GM18511 (cell line): Measurements from ENCODE around the gene TPP1.

Experiments used
- ATAC-seq: cut with Tn5 transposase; IDR thresholded peaks from one replicate; pipeline ENCODE4 v1.9.1; 2021; ENCODE audit warnings: mild to moderate bottlenecking, moderate library complexity; ENCODE audit not compliant: unreplicated experiment

Gene TPP1

GRCh38 chr11:6596239-6596877 lies 22.9 kb downstream of the TPP1 start:
- ATAC-seq = no peak

GRCh38 chr11:6594142-6594768 lies 25.0 kb downstream of the TPP1 start:
- ATAC-seq = no peak

- no peak for ATAC-seq
Measured at GRCh38 chr11:6588018-6588417, 31.2 kb downstream of the TPP1 start.

- ATAC-seq = no peak
Measured at GRCh38 chr11:6587360-6587953, 31.8 kb downstream of the TPP1 start.

GRCh38 chr11:6586434-6587359 lies 32.5 kb downstream of the TPP1 start:
- no peak for ATAC-seq

- ATAC-seq = no peak
Measured at GRCh38 chr11:6584528-6584927, 34.7 kb downstream of the TPP1 start.

- no peak for ATAC-seq
Measured at GRCh38 chr11:6583584-6583983, 35.6 kb downstream of the TPP1 start.

- ATAC-seq = no peak
Measured at GRCh38 chr11:6579681-6580080, 39.5 kb downstream of the TPP1 start.

GRCh38 chr11:6578134-6578533 lies 41.1 kb downstream of the TPP1 start:
- no peak for ATAC-seq

GRCh38 chr11:6576471-6577373 lies 42.5 kb downstream of the TPP1 start:
- no peak for ATAC-seq

GRCh38 chr11:6574816-6575715 lies 44.2 kb downstream of the TPP1 start:
- no peak for ATAC-seq

GRCh38 chr11:6572215-6572614 lies 47.0 kb downstream of the TPP1 start:
- ATAC-seq = no peak

- ATAC-seq = no peak
Measured at GRCh38 chr11:6571434-6572008, 47.7 kb downstream of the TPP1 start.

- ATAC-seq = no peak
Measured at GRCh38 chr11:6570691-6571427, 48.4 kb downstream of the TPP1 start.

- no peak for ATAC-seq
Measured at GRCh38 chr11:6569706-6570105, 49.5 kb downstream of the TPP1 start.

GRCh38 chr11:6568191-6568918 lies 50.9 kb downstream of the TPP1 start:
- no peak for ATAC-seq

- no peak for ATAC-seq
Measured at GRCh38 chr11:6567371-6567745, 51.9 kb downstream of the TPP1 start.
